Activated naive CD4-positive, alpha-beta T cell treated with anti-CD3 and anti-CD28 coated beads, Interleukin-2, amount 50 U/mL, for 72 hours (primary cell): ENCODE data around the gene GJA8. TPM values are rescaled to one million over a fixed set of nuclear protein-coding genes. Genes with fewer than 3 reads are reported as not detected.
"Not testable (repeated sequence)": the region's sequence is repeated elsewhere in the genome, so short reads cannot be mapped to it uniquely, and the experiment has no call there.

Source experiments
- ATAC-seq, 2 donors: fragments of 150-1000 bp; cut with Tn5 transposase; 2 replicates each; pipeline ENCODE4 v1.10.0; 2021; ENCODE audit warnings: mild to moderate bottlenecking in 2 of 2, moderate library complexity in 2 of 2
- DNase-seq, 2 donors: peaks; one replicate each; pipeline ENCODE4 v3.0.0; 2021 to 2022; ENCODE audit warnings: low spot score in 2 of 2
- H3K27ac Mint-ChIP-seq, 2 donors: one replicate each; pipeline ENCODE4 v1.8.0; 2022; ENCODE audit warnings: mild to moderate bottlenecking in 2 of 2, mixed read lengths in 2 of 2
- H3K36me3 Mint-ChIP-seq, 2 donors: one replicate each; pipeline ENCODE4 v1.8.0; 2022; ENCODE audit warnings: mixed read lengths in 2 of 2
- H3K9me3 Mint-ChIP-seq, 2 donors: one replicate each; pipeline ENCODE4 v1.8.0; 2022; ENCODE audit warnings: mixed read lengths in 2 of 2
- total RNA-seq, 2 donors: library from RNA; stranded (reverse); gene quantifications; one replicate each; pipeline ENCODE4 v1.2.3, GENCODE V29; 2022

Gene GJA8
- not detected for total RNA-seq

DNA sequence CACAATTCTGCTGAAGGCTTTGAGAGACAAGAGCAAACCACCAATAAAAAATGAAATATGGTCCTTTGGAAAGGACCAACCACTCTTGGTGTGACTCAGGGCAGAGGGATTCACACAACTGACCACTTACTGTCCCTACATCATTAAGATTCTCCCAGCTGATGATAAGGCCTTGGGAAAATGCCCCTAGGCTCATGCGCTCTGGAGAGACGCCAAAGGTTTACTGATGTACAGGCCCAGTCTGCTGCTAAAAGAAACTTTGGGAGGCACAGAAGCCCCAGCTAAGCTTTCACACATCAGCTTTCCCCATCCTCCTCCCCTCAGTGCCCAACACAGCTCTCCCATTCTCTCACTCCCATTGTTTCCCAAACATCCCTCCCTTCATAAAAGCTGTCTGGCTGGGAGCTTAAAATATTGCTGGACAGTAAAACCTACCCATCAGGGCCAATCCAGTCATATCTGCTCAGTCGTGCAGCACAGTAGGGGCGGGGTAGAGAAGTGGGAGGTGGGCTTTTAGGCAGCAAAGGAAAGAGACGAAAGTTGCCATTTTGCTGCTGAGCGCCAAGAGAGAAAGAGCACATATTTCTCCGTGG is at the start of gene GJA8:
Gene GJA8, plus strand, starts transcription at position 543 of the 593 bp plus-strand sequence. CDS start 5,161 bp downstream, outside the sequence.
- ATAC-seq (no peak), DNase-seq (no peak)
- no peaks in the 10 kb centered on the region for H3K9me3 Mint-ChIP-seq
- H3K27ac Mint-ChIP-seq = peak within 1 kb of the TSS in 1 of 2 donors; percentile 28
- H3K36me3 Mint-ChIP-seq = no peaks in the 10 kb centered on the region

DNA sequence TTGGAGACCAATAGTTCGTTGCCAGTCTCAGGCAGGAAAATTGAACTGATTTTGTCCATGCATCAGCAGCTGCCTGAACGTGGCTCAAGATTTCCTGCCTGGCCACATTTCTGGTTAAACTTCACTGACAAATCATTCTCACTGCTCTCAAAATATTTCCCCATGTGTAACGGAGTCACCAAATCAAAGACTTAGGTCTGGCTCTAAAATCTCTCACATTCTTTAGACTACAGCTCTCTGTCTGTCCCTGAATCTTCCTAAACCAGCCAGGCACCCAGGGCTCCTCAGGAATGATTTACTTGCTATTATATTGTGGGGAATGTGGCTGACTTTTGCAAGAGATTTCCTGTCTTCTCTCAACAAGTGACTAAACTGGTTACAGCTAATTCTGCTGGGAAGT is 49.2 kb upstream of the GJA8 start:
- DNase-seq (no peak), ATAC-seq (no peak)
- Mint-ChIP-seq H3K9me3 (no peaks in the 10 kb centered on the region), H3K27ac (no peak overlapping the region), H3K36me3 (no peaks in the 10 kb centered on the region)

- not testable (repeated sequence) for DNase-seq, H3K36me3 Mint-ChIP-seq, H3K9me3 Mint-ChIP-seq, ATAC-seq, H3K27ac Mint-ChIP-seq
These were observed 47.6 kb upstream of the GJA8 start for GRCh38 chr1:147854989-147855388.

- not testable (repeated sequence) for H3K36me3 Mint-ChIP-seq, DNase-seq, H3K27ac Mint-ChIP-seq, ATAC-seq, H3K9me3 Mint-ChIP-seq
These were observed 46.6 kb upstream of the GJA8 start for GRCh38 chr1:147855996-147856395.

DNA sequence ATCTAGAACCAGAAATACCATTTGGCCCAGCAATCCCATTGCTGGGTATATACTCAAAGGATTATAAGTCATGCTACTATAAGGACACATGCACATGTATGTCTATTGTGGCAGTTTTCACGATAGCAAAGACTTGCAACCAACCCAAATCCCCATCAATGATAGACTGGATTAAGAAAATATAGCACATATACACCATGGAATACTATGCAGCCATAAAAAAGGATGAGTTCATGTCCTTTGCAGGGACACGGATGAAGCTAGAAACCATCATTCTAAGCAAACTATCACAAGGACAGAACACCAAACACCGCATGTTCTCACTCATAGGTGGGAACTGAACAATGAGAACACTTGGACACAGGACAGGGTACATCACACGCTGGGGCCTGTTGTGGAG is 35.4 kb upstream of the GJA8 start:
- ATAC-seq, DNase-seq, H3K9me3 Mint-ChIP-seq: not testable (repeated sequence)

GRCh38 chr1:147878022-147878421 is 24.6 kb upstream of the GJA8 start:
- H3K36me3 Mint-ChIP-seq = no peaks in the 10 kb centered on the region
- no peak for DNase-seq
- H3K9me3 Mint-ChIP-seq = no peaks in the 10 kb centered on the region
- no peak for ATAC-seq
- no peak overlapping the region for H3K27ac Mint-ChIP-seq

More for the DNA sequence above, 35.4 kb upstream of the GJA8 start:
- not testable (repeated sequence) for H3K36me3 Mint-ChIP-seq, H3K27ac Mint-ChIP-seq

DNA sequence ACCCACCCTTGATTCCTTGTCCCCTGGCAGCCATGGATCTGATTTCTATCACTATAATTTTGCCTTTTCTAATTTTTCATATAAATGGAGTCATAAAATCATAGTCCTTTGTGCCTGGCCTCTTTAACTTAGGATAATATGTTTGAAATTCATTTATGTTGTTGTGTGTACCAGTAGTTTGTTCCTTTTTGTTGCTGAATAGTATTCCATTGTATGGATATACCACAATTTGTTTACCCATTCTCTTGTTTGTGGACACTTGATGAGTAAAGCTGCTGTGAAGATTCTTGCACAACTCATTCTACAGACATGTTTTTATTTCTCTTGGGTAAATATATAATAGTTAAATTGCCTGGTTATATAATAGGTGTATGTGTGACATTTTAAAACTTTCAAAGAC is 22.7 kb upstream of the GJA8 start:
- no peak for ATAC-seq
- no peak overlapping the region for H3K27ac Mint-ChIP-seq
- H3K36me3 Mint-ChIP-seq = no peaks in the 10 kb centered on the region
- no peak for DNase-seq
- H3K9me3 Mint-ChIP-seq = no peaks in the 10 kb centered on the region

- Mint-ChIP-seq H3K9me3 (no peaks in the 10 kb centered on the region), H3K36me3 (no peaks in the 10 kb centered on the region), H3K27ac (no peak overlapping the region)
- ATAC-seq (no peak), DNase-seq (no peak)
These were observed 20.1 kb upstream of the GJA8 start for GRCh38 chr1:147882535-147882934.

- DNase-seq (peak in 1 of 2 donors; percentile 74), ATAC-seq (peak; percentile 93 to 96)
- Mint-ChIP-seq H3K36me3 (no peaks in the 10 kb centered on the region), H3K9me3 (no peaks in the 10 kb centered on the region), H3K27ac (no peak overlapping the region)
These were observed 12.3 kb upstream of the GJA8 start for GRCh38 chr1:147890177-147890790.

DNA sequence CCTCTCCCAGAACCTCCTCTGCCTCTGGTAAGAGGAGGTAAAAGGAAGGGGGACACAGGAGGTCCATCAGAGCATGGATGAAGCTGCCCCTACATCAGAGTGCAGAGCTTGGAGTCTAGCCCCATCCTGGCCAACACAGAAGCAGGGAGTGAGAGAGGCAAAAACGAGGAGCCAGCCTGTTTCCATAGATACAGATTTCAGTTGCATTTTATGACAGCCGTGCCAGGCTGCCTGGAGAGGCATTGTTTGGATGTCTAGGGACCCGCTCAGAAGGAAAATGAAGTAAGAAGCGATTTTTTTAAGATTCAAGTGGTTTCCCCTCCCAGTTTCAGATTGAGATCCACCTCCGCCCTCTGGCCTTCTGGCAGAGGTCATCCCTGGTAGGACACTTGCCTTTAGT is 11.5 kb upstream of the GJA8 start:
- no peak for DNase-seq
- Mint-ChIP-seq H3K27ac (no peak overlapping the region), H3K36me3 (no peaks in the 10 kb centered on the region), H3K9me3 (no peaks in the 10 kb centered on the region)
- no peak for ATAC-seq

DNA sequence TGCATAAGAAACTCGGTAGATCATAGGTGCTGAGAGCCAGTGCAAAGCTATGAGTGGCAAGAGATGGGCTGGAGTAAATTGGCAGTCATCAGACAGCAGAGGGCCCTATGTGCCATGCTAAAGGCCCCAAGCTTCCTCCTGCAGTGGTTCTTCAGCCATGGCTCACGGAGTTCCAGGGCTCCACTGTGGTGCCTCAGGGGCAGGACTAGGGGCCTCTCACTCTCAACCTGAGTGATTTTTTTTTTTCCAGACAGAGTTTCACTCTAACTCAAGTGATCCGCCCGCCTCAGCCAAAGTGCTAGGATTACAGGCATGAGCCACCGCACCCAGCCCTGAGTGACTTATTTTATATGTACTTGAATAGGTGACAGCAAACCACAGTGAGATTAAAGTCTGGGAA is 10.4 kb upstream of the GJA8 start:
- Mint-ChIP-seq H3K27ac (no peak overlapping the region), H3K9me3 (no peaks in the 10 kb centered on the region), H3K36me3 (no peaks in the 10 kb centered on the region)
- ATAC-seq (peak in 1 of 2 donors; percentile 58), DNase-seq (peak in 1 of 2 donors; percentile 10)

GRCh38 chr1:147892731-147893214 is 9.8 kb upstream of the GJA8 start:
- H3K27ac Mint-ChIP-seq = no peak overlapping the region
- H3K36me3 Mint-ChIP-seq = no peaks in the 10 kb centered on the region
- no peaks in the 10 kb centered on the region for H3K9me3 Mint-ChIP-seq
- no peak for ATAC-seq
- no peak for DNase-seq

GRCh38 chr1:147895123-147895522 is 7.5 kb upstream of the GJA8 start:
- no peak for DNase-seq
- Mint-ChIP-seq H3K36me3 (no peaks in the 10 kb centered on the region), H3K9me3 (no peaks in the 10 kb centered on the region), H3K27ac (no peak overlapping the region)
- no peak for ATAC-seq

- DNase-seq (no peak), ATAC-seq (no peak)
- Mint-ChIP-seq H3K9me3 (no peaks in the 10 kb centered on the region), H3K36me3 (no peaks in the 10 kb centered on the region), H3K27ac (no peak overlapping the region)
These were observed 5.4 kb upstream of the GJA8 start for GRCh38 chr1:147897029-147897752.

DNA sequence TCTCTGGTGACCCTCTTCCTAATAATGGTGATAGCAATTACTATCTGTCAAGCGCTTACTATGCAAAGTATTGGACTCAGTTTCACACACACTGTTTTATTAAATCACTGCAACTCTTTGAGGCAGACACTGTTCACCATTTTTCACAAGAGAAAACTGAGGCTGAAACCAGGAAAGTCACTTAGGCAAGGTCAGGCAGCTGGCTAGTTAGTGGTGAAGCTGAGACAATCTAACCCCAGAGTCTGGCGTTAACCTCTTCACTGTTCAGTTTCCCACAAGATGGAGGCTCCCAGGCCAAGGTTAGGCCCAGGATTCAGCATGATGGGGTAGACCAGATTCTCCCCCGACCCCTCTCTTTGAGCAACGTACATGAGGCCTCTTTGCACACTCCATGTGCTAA is 4.8 kb upstream of the GJA8 start:
- Mint-ChIP-seq H3K27ac (no peak overlapping the region), H3K36me3 (no peaks in the 10 kb centered on the region), H3K9me3 (no peaks in the 10 kb centered on the region)
- no peak for ATAC-seq
- DNase-seq = no peak

DNA sequence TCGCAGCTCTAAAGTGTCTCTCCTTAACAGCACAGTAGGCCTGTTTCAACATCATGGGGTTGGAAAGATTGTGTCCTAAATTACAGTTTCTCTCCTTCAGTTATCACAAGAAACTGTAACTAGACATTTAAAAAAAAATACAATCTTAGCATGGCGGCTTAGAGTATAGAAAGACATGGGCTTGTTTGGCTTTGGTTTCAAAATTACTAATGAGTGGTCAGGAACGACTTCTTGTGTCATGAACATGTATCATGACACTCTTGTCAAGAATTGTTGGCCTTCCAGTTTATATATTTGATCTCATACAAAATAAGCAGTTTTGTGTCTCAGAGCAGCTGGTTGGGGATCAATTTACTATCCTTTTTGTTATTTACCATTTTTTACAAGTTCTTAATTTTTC is 2.1 kb downstream of the GJA8 start:
- no peak for DNase-seq
- Mint-ChIP-seq H3K36me3 (no peaks in the 10 kb centered on the region), H3K27ac (no peak overlapping the region), H3K9me3 (no peaks in the 10 kb centered on the region)
- no peak for ATAC-seq

DNA sequence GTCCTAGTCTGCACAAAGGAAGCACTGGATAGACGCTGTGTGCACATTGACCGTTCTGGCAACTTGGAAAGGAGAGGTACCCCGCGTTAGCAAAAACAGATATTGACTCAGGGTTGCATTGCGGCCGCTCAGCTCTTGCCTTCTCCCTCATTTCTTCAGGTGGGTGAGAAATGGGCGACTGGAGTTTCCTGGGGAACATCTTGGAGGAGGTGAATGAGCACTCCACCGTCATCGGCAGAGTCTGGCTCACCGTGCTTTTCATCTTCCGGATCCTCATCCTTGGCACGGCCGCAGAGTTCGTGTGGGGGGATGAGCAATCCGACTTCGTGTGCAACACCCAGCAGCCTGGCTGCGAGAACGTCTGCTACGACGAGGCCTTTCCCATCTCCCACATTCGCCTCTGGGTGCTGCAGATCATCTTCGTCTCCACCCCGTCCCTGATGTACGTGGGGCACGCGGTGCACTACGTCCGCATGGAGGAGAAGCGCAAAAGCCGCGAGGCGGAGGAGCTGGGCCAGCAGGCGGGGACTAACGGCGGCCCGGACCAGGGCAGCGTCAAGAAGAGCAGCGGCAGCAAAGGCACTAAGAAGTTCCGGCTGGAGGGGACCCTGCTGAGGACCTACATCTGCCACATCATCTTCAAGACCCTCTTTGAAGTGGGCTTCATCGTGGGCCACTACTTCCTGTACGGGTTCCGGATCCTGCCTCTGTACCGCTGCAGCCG is 5.4 kb downstream of the GJA8 start:
- no peaks in the 10 kb centered on the region for H3K36me3 Mint-ChIP-seq
- no peak for DNase-seq
- no peak overlapping the region for H3K27ac Mint-ChIP-seq

More for the DNA sequence above, 5.4 kb downstream of the GJA8 start:
- no peak for ATAC-seq
- H3K9me3 Mint-ChIP-seq = no peaks in the 10 kb centered on the region
